Measurements from ENCODE around the gene CLNK.

CLNK gene

GRCh38 chr4:10599574-10599973 is 85.0 kb downstream of the CLNK start:
- no peaks in the 10 kb centered on the region for H3K36me3 ChIP-seq (ENCODE audit: insufficient read depth, low read length)
- H3F3A ChIP-seq (ENCODE audit: insufficient read depth, low read length), result no peaks in the 10 kb centered on the region
- no peak overlapping the region for H3K4me3 ChIP-seq (ENCODE audit: low read depth, low read length, poor library complexity, severe bottlenecking)
- no peak overlapping the region for H2AFZ ChIP-seq (ENCODE audit: low read length)
- H3K9me2 ChIP-seq (ENCODE audit: low read depth, low read length), result no peaks in the 10 kb centered on the region
- H3K4me1 ChIP-seq (ENCODE audit: insufficient read depth, low read length, severe bottlenecking), result no peaks in the 10 kb centered on the region
- no peaks in the 10 kb centered on the region for H4K20me1 ChIP-seq (ENCODE audit: insufficient read depth, low read length)
- H3K27ac ChIP-seq (ENCODE audit: low read depth, low read length, poor library complexity, severe bottlenecking), result no peak overlapping the region
- no peaks in the 10 kb centered on the region for H3K9me3 ChIP-seq (ENCODE audit: low read length)
- H3K27me3 ChIP-seq (ENCODE audit: insufficient read depth, low read length), result no peaks in the 10 kb centered on the region
- H3K79me2 ChIP-seq (ENCODE audit: insufficient read depth, low read length), result no peaks in the 10 kb centered on the region
- H3K4me2 ChIP-seq (ENCODE audit: low read length), result no peak overlapping the region
- no peak for TF ChIP-seq EZH2 (IDR thresholded peaks at IDR 0.05; ENCODE audit: borderline replicate concordance, low read length)
- TF ChIP-seq, protein P1, sequence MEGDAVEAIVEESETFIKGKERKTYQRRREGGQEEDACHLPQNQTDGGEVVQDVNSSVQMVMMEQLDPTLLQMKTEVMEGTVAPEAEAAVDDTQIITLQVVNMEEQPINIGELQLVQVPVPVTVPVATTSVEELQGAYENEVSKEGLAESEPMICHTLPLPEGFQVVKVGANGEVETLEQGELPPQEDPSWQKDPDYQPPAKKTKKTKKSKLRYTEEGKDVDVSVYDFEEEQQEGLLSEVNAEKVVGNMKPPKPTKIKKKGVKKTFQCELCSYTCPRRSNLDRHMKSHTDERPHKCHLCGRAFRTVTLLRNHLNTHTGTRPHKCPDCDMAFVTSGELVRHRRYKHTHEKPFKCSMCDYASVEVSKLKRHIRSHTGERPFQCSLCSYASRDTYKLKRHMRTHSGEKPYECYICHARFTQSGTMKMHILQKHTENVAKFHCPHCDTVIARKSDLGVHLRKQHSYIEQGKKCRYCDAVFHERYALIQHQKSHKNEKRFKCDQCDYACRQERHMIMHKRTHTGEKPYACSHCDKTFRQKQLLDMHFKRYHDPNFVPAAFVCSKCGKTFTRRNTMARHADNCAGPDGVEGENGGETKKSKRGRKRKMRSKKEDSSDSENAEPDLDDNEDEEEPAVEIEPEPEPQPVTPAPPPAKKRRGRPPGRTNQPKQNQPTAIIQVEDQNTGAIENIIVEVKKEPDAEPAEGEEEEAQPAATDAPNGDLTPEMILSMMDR (IDR thresholded peaks at IDR 0.05; ENCODE audit: low read length), result no peak
- no peak overlapping the region for H3K9ac ChIP-seq (ENCODE audit: low read length)

DNA sequence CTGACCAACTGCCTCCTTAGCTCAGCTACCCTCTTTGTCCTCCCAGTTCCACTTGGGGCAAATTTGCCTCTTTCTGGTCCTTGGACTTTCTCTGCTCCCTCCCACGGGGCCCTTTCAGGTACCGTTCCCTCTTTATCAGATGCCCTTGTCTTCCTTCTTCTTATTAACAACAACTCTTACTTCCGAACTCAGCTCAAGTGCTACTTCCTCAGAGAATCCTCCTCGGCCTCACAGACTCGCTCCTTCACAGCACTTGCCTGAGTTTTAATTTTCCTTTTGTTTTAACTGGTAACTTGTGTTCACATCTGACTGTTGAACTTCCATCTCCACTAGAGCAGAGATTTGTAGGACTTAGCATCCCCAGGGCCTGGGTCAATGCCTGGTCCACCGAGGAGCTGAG is 85.7 kb downstream of the CLNK start:
- Histone ChIP-seq H3K4me3 (ENCODE audit: low read depth, low read length, poor library complexity, severe bottlenecking) (no peak overlapping the region), H3K9me3 (ENCODE audit: low read length) (no peaks in the 10 kb centered on the region), H3K9me2 (ENCODE audit: low read depth, low read length) (no peaks in the 10 kb centered on the region), H3K4me2 (ENCODE audit: low read length) (no peak overlapping the region), H3K79me2 (ENCODE audit: insufficient read depth, low read length) (no peaks in the 10 kb centered on the region), H3K27ac (ENCODE audit: low read depth, low read length, poor library complexity, severe bottlenecking) (no peak overlapping the region), H3K36me3 (ENCODE audit: insufficient read depth, low read length) (no peaks in the 10 kb centered on the region), H4K20me1 (ENCODE audit: insufficient read depth, low read length) (no peaks in the 10 kb centered on the region), H3K27me3 (ENCODE audit: insufficient read depth, low read length) (no peaks in the 10 kb centered on the region), H2AFZ (ENCODE audit: low read length) (no peak overlapping the region), H3K9ac (ENCODE audit: low read length) (no peak overlapping the region), H3K4me1 (ENCODE audit: insufficient read depth, low read length, severe bottlenecking) (no peaks in the 10 kb centered on the region), H3F3A (ENCODE audit: insufficient read depth, low read length) (no peaks in the 10 kb centered on the region)
- TF ChIP-seq, protein P1 (IDR thresholded peaks at IDR 0.05; ENCODE audit: low read length), result no peak
- TF ChIP-seq EZH2 (IDR thresholded peaks at IDR 0.05; ENCODE audit: borderline replicate concordance, low read length), result no peak

- Histone ChIP-seq H3K79me2 (ENCODE audit: insufficient read depth, low read length) (no peaks in the 10 kb centered on the region), H2AFZ (ENCODE audit: low read length) (no peak overlapping the region), H3K27me3 (ENCODE audit: insufficient read depth, low read length) (no peaks in the 10 kb centered on the region), H3K9me3 (ENCODE audit: low read length) (no peaks in the 10 kb centered on the region), H3K9ac (ENCODE audit: low read length) (no peak overlapping the region), H4K20me1 (ENCODE audit: insufficient read depth, low read length) (no peaks in the 10 kb centered on the region), H3K9me2 (ENCODE audit: low read depth, low read length) (no peaks in the 10 kb centered on the region), H3K36me3 (ENCODE audit: insufficient read depth, low read length) (no peaks in the 10 kb centered on the region), H3K4me3 (ENCODE audit: low read depth, low read length, poor library complexity, severe bottlenecking) (no peak overlapping the region), H3K4me2 (ENCODE audit: low read length) (no peak overlapping the region), H3F3A (ENCODE audit: insufficient read depth, low read length) (no peaks in the 10 kb centered on the region), H3K4me1 (ENCODE audit: insufficient read depth, low read length, severe bottlenecking) (no peaks in the 10 kb centered on the region), H3K27ac (ENCODE audit: low read depth, low read length, poor library complexity, severe bottlenecking) (no peak overlapping the region)
- TF ChIP-seq EZH2 (IDR thresholded peaks at IDR 0.05; ENCODE audit: borderline replicate concordance, low read length), result no peak
- TF ChIP-seq, protein P1 (IDR thresholded peaks at IDR 0.05; ENCODE audit: low read length), result no peak
Observed at GRCh38 chr4:10596586-10597290, 87.8 kb downstream of the CLNK start.

All from OCI-LY1 (cell line).